ENCODE results near the gene TRAF3.

TRAF3 gene

GRCh38 chr14:102809870-102810269 lies 32.6 kb downstream of the TRAF3 start:
- no peak for DNase-seq

GRCh38 chr14:102810523-102810922 lies 33.3 kb downstream of the TRAF3 start:
- DNase-seq, result no peak

- no peak for DNase-seq
These were observed 34.2 kb downstream of the TRAF3 start for GRCh38 chr14:102811254-102811963.

- no peak for DNase-seq
These were observed 34.7 kb downstream of the TRAF3 start for GRCh38 chr14:102811971-102812370.

GRCh38 chr14:102813691-102814090 lies 36.4 kb downstream of the TRAF3 start:
- no peak for DNase-seq

- no peak for DNase-seq
These were observed 40.1 kb downstream of the TRAF3 start for GRCh38 chr14:102817318-102817717.

GRCh38 chr14:102817942-102818940 lies 41.0 kb downstream of the TRAF3 start:
- DNase-seq, result no peak

- no peak for DNase-seq
These were observed 42.0 kb downstream of the TRAF3 start for GRCh38 chr14:102819176-102819628.

- no peak for DNase-seq
These were observed 42.6 kb downstream of the TRAF3 start for GRCh38 chr14:102819747-102820330.

GRCh38 chr14:102821252-102821651 lies 44.0 kb downstream of the TRAF3 start:
- no peak for DNase-seq

- no peak for DNase-seq
These were observed 45.1 kb downstream of the TRAF3 start for GRCh38 chr14:102822311-102822863.

- peak; percentile 16 for DNase-seq
These were observed 45.6 kb downstream of the TRAF3 start for GRCh38 chr14:102822887-102823286.

GRCh38 chr14:102823546-102823945 lies 46.3 kb downstream of the TRAF3 start:
- DNase-seq, result no peak

GRCh38 chr14:102824832-102825231 lies 47.6 kb downstream of the TRAF3 start:
- no peak for DNase-seq

GRCh38 chr14:102825307-102826095 lies 48.3 kb downstream of the TRAF3 start:
- DNase-seq, result no peak

- DNase-seq, result no peak
These were observed 48.9 kb downstream of the TRAF3 start for GRCh38 chr14:102826161-102826560.

GRCh38 chr14:102826751-102827675 lies 49.8 kb downstream of the TRAF3 start:
- DNase-seq, result no peak

GRCh38 chr14:102827716-102828115 lies 50.5 kb downstream of the TRAF3 start:
- DNase-seq, result no peak

GRCh38 chr14:102828151-102828550 lies 50.9 kb downstream of the TRAF3 start:
- no peak for DNase-seq

GRCh38 chr14:102829016-102829548 lies 51.8 kb downstream of the TRAF3 start:
- no peak for DNase-seq

Measured in NCI-H2171 (cell line).